ENCODE measurements around the gene IDS.

The IDS gene

GRCh38 chrX:149472625-149473024, 32.5 kb downstream of the IDS start:
- H3K4me3 ChIP-seq (ENCODE audit: low read length) = no peak overlapping the region
- DNase-seq (ENCODE audit: low read depth, low spot score) = no peak

- no peak for DNase-seq (ENCODE audit: low read depth, low spot score)
- no peak overlapping the region for H3K4me3 ChIP-seq (ENCODE audit: low read length)
Measured at GRCh38 chrX:149471397-149471796, 33.7 kb downstream of the IDS start.

- H3K4me3 ChIP-seq (ENCODE audit: low read length) = no peak overlapping the region
- DNase-seq (ENCODE audit: low read depth, low spot score) = peak; percentile 15
Measured at GRCh38 chrX:149470955-149471354, 34.2 kb downstream of the IDS start.

- no peak overlapping the region for H3K4me3 ChIP-seq (ENCODE audit: low read length)
- no peak for DNase-seq (ENCODE audit: low read depth, low spot score)
Measured at GRCh38 chrX:149469406-149469805, 35.7 kb downstream of the IDS start.

- H3K4me3 ChIP-seq (ENCODE audit: low read length) = no peak overlapping the region
- no peak for DNase-seq (ENCODE audit: low read depth, low spot score)
Measured at GRCh38 chrX:149467920-149468319, 37.2 kb downstream of the IDS start.

GRCh38 chrX:149467461-149467860, 37.6 kb downstream of the IDS start:
- DNase-seq (ENCODE audit: low read depth, low spot score) = no peak
- no peak overlapping the region for H3K4me3 ChIP-seq (ENCODE audit: low read length)

GRCh38 chrX:149462849-149463248, 42.3 kb downstream of the IDS start:
- no peak overlapping the region for H3K4me3 ChIP-seq (ENCODE audit: low read length)
- DNase-seq (ENCODE audit: low read depth, low spot score) = no peak

- no peak overlapping the region for H3K4me3 ChIP-seq (ENCODE audit: low read length)
Measured at GRCh38 chrX:149461746-149462145, 43.4 kb downstream of the IDS start.

GRCh38 chrX:149458586-149458985, 46.5 kb downstream of the IDS start:
- no peak overlapping the region for H3K4me3 ChIP-seq (ENCODE audit: low read length)

More at GRCh38 chrX:149461746-149462145, 43.4 kb downstream of the IDS start:
- no peak for DNase-seq (ENCODE audit: low read depth, low spot score)

GRCh38 chrX:149456476-149457245, 48.4 kb downstream of the IDS start:
- no peak for DNase-seq (ENCODE audit: low read depth, low spot score)

More at GRCh38 chrX:149458586-149458985, 46.5 kb downstream of the IDS start:
- DNase-seq (ENCODE audit: low read depth, low spot score) = no peak

GRCh38 chrX:149455934-149456333, 49.2 kb downstream of the IDS start:
- no peak for DNase-seq (ENCODE audit: low read depth, low spot score)
- no peak overlapping the region for H3K4me3 ChIP-seq (ENCODE audit: low read length)

More at GRCh38 chrX:149456476-149457245, 48.4 kb downstream of the IDS start:
- no peak overlapping the region for H3K4me3 ChIP-seq (ENCODE audit: low read length)

- no peak overlapping the region for H3K4me3 ChIP-seq (ENCODE audit: low read length)
- no peak for DNase-seq (ENCODE audit: low read depth, low spot score)
Measured at GRCh38 chrX:149453906-149454822, 50.9 kb downstream of the IDS start.

- H3K4me3 ChIP-seq (ENCODE audit: low read length) = no peak overlapping the region
- no peak for DNase-seq (ENCODE audit: low read depth, low spot score)
Measured at GRCh38 chrX:149453030-149453429, 52.1 kb downstream of the IDS start.

- DNase-seq (ENCODE audit: low read depth, low spot score) = no peak
- H3K4me3 ChIP-seq (ENCODE audit: low read length) = no peak overlapping the region
Measured at GRCh38 chrX:149433451-149433850, 71.7 kb downstream of the IDS start.

GRCh38 chrX:149433051-149433450, 72.1 kb downstream of the IDS start:
- H3K4me3 ChIP-seq (ENCODE audit: low read length) = no peak overlapping the region
- no peak for DNase-seq (ENCODE audit: low read depth, low spot score)
